Measurements from ENCODE around the gene C1orf115. TPM values are rescaled to one million over a fixed set of nuclear protein-coding genes. Genes with fewer than 3 reads are reported as not detected.
A peak's percentile ranks its signal among the peaks of the same experiment; 100 is the strongest.
"Not testable (repeated sequence)": the region's sequence is repeated elsewhere in the genome, so short reads cannot be mapped to it uniquely, and the experiment has no call there.

C1orf115 gene
- total RNA-seq, 1 experiment from 2014 or later: 0.54 TPM

DNA sequence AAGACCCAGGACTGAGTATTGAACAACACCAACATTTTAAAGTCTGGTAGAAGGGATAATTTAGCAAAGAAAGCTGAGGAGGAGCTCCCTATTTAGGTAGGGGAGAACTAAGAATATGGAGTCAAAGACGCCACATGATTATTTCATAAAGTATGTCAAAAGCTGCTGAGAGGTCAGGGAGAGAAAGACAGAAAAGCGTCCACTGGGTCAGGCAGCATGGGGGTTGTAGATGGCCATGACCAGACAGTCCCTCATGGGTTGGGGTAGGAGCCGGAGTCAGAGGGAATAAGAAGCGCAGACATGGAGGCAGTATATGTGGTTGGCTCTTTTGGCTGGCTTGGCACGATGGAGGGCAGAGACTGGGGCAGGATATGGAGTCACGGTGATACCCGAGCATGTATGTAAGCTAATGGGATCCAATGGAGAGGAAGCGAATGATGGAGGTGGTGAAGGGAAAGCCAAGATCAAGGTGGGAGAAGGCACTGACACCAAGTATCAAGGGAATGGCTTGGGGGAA lies 4.8 kb downstream of the C1orf115 start:
- no peak for DNase-seq (ENCODE audit: low read depth)

DNA sequence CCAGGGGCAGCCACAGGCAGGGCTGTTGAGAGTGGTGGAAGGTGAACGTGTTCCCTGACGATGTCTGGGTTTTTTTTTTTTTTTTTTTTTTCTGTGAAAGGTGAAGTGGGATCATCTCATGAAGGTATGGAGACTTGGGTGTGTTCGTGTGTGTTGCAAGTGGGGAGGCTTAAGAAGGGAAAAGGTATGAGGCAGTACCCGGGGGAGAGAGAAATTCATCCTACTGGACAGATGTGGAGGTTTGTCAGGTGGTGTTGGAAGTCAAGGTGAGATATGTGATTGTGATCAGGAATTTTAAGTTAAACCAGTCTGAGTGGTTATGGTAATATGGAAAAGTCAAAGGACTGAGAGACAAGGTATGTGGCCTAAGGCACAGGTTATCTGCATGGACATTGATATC lies 5.3 kb downstream of the C1orf115 start:
- DNase-seq (ENCODE audit: low read depth): no peak

DNA sequence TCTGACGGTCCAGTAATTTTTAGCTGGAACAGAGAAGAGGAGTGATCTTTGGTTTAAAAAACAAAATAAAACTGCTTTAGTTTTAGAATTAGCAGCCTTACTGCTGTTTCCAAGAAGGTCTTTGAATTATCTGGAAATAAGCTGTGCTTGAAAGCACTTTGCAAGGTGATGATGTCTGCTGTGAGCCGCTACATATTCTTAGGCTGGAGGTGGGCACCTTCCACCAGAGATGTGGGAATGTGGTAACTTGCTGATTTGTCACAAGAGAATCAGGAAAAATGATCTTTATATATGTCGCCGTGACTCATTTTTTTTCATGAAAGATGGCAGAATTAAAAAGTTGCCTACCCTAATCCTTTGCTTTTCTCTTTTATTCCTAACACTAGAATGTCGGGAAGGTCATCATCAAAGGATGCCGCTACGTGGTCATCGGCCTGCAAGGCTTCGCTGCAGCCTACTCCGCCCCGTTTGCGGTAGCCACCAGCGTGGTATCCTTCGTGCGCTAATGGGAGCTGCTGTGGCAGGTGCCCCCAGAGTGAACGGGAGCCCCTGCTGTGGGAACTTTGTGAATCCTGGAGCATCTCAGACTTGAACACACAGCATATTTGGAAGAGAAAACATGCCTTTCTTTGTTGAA lies 6.2 kb downstream of the C1orf115 start:
- DNase-seq (ENCODE audit: low read depth): no peak

- peak; percentile 52 for DNase-seq (ENCODE audit: low read depth)
Measured at GRCh38 chr1:220696863-220697231, 6.7 kb downstream of the C1orf115 start.

- no peak for DNase-seq (ENCODE audit: low read depth)
Measured at GRCh38 chr1:220697326-220697725, 7.2 kb downstream of the C1orf115 start.

DNA sequence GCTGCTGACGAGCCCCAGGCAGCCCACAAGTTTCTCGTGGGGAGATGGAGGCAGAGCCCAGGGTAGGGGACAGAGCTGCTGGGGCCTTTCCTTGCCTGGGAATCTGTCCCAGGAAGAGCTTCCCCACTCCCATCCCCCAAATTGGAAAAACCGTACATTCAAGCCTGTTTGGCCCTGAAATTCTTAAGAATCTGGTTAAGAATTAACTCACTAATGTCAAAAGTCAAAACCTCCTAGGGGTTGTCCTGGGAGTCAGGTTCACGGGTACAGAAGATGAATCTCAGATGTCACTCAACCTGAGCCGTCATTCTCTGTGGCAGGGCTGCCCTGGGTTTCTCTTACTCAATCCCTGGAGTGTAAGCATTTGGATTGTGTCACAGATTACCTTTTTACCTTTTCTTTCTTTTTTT lies 8.4 kb downstream of the C1orf115 start:
- no peak for DNase-seq (ENCODE audit: low read depth)

DNA sequence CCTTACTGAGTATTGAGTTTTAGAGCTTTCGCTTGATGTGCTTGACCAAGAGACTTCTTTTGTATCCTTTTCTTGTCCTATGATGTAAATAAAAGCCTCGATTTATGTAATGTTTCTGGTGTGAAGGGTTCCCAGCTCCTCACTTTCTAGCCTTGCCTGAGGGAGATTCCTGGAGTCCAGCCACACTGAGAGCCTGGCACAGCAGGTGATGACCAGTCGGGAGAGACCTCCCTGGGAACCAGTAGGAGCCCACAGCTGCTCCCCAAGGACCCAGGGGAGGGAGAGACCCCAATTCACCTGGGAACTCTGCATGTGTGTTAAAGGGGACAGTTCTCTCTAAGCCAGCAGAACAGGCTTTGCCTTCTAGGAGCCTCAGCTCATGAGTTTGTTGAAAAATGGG lies 8.9 kb downstream of the C1orf115 start:
- peak; percentile 8 for DNase-seq (ENCODE audit: low read depth)

DNA sequence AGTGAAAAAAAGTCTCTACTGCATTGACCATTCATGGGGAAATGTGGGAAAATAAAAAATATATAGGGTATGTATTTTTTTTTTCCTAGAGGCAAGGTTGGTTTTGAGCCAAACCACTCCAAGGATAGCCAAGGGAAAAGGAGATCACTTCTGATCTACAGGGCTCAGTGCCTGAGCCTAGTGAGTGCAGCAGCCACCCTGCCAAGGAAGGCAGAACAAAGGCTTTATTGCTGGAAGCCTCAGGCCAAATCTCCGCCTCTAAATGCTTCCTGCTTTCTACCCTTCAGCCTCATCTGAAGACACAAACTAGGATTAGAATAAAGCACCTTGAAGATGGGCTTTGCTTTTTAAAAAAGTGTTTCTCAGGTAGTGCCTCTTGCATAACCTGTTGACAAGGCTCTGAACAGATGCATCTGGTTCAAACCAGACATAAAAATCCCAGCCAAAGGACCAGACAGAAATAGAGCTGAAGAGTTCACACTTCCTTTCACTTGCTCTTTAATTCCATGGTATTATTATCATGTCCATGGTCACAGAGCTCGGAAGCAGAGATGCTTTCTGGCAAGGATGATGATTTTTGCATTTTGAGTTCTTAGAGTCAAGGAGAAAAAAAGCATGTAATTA lies 10.5 kb downstream of the C1orf115 start:
- peak; percentile 24 for DNase-seq (ENCODE audit: low read depth)

- DNase-seq (ENCODE audit: low read depth): no peak
Measured at GRCh38 chr1:220701974-220702373, 11.8 kb downstream of the C1orf115 start.

DNA sequence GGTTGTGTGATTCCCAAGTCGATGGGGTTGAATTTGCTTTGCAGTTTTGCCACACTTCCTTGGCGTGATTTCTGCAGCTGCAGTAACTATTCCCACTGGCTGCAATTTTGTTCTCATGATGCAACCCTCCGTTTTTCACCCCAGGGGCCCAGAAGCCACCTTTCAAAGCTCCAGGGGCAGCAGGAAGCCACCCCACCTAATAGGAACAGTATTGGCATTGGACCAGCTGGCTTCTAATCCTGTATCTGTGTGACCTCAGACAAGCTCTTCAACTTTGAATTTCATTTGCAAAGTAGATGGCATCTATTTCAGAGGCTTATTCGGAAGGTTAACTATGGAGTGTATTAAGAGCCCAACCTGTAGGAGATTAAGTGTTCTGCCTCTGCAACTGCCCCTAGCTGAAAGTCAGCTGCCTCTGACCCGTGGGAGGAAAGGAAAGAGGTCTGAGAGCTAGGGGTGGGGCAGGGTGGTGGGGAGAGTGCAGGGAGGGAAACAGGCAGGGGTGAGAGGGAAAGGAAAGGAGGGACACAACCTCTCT lies 12.6 kb downstream of the C1orf115 start:
- no peak for DNase-seq (ENCODE audit: low read depth)

GRCh38 chr1:220703305-220703704 lies 13.1 kb downstream of the C1orf115 start:
- DNase-seq (ENCODE audit: low read depth): no peak

- DNase-seq (ENCODE audit: low read depth): no peak
Measured at GRCh38 chr1:220705782-220706181, 15.6 kb downstream of the C1orf115 start.

- no peak for DNase-seq (ENCODE audit: low read depth)
Measured at GRCh38 chr1:220706480-220706879, 16.3 kb downstream of the C1orf115 start.

- no peak for DNase-seq (ENCODE audit: low read depth)
Measured at GRCh38 chr1:220707160-220707559, 17.0 kb downstream of the C1orf115 start.

DNA sequence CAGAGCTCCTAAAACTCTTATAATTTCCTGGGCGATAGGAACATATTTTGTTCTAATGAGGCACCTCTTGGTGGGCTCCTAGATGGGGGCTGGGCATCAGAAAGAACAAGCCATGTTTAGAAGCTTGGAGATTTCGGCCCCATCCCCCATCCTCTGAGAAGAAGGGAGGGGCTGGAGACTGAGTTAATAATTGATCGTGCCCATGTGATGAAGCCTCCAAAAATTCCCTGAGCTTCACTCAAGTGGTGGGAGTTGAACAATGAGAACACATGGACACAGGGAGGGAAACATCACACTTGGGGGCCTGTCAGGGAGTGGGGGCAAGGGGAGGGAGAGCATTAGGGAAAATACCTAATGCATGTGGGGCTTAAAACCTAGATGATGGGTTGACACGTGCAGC lies 18.1 kb downstream of the C1orf115 start:
- DNase-seq (ENCODE audit: low read depth): no peak

DNA sequence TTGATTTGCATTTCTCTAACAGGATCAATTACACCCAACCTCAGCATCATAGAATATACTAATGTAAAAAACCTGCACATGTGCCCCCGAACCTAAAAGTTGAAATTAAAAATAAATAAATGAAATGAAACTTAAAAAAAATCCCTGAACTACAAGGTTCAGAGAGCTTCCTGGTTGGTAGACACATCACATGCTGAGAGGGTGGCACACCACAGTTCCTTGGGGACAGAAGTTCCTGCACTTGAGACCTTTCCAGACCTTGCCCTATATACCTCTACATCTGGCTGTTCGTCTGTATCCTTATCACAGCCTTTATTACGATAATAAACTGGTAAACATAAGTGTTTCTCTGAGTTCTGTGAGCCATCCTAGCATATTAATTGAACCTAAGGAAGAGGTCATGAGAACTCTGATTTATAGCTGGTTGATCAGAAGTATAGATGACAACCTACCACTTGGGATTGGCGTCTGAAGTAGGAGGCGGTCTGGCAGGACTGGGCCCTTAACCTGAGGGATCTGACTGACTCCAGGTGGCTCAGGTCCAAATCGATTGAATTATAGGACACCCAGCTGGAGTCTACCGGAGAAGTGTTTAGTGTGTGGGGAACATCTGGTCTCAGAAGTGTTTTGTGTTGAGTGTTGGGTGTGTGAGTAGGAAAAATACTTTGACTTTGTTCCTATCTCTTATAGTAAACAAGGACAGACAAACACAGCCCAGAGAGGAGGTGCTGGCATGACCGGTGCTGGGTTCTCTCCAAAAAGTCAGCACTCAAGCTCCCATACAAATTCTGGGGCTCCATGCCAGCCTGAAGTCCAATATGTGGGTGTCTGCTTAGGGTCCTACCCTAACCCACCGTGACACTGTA lies 19.0 kb downstream of the C1orf115 start:
- no peak for DNase-seq (ENCODE audit: low read depth)

DNA sequence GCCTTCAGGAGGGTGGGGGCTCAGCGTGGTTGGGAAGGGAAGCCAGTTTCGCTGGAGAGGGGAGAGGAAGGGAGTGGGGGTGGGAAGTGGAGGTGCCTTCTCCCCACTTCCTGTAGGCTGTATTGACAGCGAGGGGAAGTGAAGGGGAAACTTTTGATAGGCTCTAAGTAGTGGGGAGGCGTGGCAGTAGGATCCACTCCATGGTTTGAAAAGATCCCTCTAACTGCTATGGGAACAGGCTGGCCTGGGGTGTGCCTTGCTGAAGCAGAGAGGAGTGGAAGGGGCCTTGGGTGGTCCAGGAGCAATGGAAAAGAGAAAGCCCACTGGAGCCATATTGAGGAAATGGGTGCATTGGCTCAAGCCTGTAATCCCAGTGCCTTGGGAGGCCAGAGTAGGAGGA lies 20.2 kb downstream of the C1orf115 start:
- no peak for DNase-seq (ENCODE audit: low read depth)

GRCh38 chr1:220711056-220711809 lies 21.1 kb downstream of the C1orf115 start:
- DNase-seq (ENCODE audit: low read depth): no peak

- DNase-seq (ENCODE audit: low read depth): not testable (repeated sequence)
Measured at GRCh38 chr1:220715986-220716385, 25.8 kb downstream of the C1orf115 start.

- DNase-seq (ENCODE audit: low read depth): no peak
Measured at GRCh38 chr1:220717800-220718640, 27.9 kb downstream of the C1orf115 start.

- DNase-seq (ENCODE audit: low read depth): not testable (repeated sequence)
Measured at GRCh38 chr1:220721266-220721665, 31.1 kb downstream of the C1orf115 start.

All from M059J (cell line).